SU-DHL-6 (cell line): ENCODE data around the gene PDP2.

Experiments
- H2AFZ ChIP-seq: fragments of 200-600 bp; sonication (generic); 2 replicates; pipeline ENCODE4 v1.6.1; 2014; ENCODE audit warnings: low read depth, mild to moderate bottlenecking, moderate library complexity, mixed read lengths, antibody characterized with exemption, low read length; ENCODE audit not compliant: severe bottlenecking
- H3F3A ChIP-seq: fragments of 200-600 bp; shearing (Covaris generic); 2 replicates; pipeline ENCODE4 v1.6.0; 2016; ENCODE audit warnings: antibody characterized with exemption, mild to moderate bottlenecking; ENCODE audit not compliant: insufficient read depth
- H3K27ac ChIP-seq: fragments of 200-600 bp; sonication (generic); 2 replicates; pipeline ENCODE4 v1.5.1; 2016; ENCODE audit warnings: low read depth, mild to moderate bottlenecking, low read length, moderate library complexity, mixed read lengths
- H3K27me3 ChIP-seq: fragments of 200-600 bp; sonication (generic), shearing (Covaris generic); 2 replicates; pipeline ENCODE4 v1.6.0; 2014; ENCODE audit warnings: mild to moderate bottlenecking, low read length
- H3K36me3 ChIP-seq: fragments of 200-600 bp; sonication (generic); 2 replicates; pipeline ENCODE4 v1.6.1; 2014; ENCODE audit warnings: mild to moderate bottlenecking, low read length, mixed read lengths
- H3K4me2 ChIP-seq: fragments of 300-600, 200-600 bp; shearing (Covaris generic), sonication (generic); 2 replicates; pipeline ENCODE4 v1.6.0; 2014; ENCODE audit warnings: low read length, low read depth, mild to moderate bottlenecking; ENCODE audit not compliant: poor library complexity, severe bottlenecking
- H3K4me3 ChIP-seq: fragments of 200-600 bp; sonication (generic); 2 replicates; pipeline ENCODE4 v1.5.1; 2014; ENCODE audit warnings: antibody characterized with exemption, low read length, mild to moderate bottlenecking, mixed read lengths; ENCODE audit not compliant: insufficient read depth, poor library complexity, severe bottlenecking
- H3K79me2 ChIP-seq: fragments of 200-600 bp; sonication (generic); 2 replicates; pipeline ENCODE4 v1.6.1; 2014; ENCODE audit warnings: mild to moderate bottlenecking, low read length, moderate library complexity; ENCODE audit not compliant: insufficient read depth
- H3K9ac ChIP-seq: fragments of 200-600 bp; sonication (generic); 2 replicates; pipeline ENCODE4 v1.7.0; 2014; ENCODE audit warnings: mild to moderate bottlenecking, low read length
- H3K9me2 ChIP-seq: fragments of 200-600 bp; sonication (generic); replicated peaks from 2 replicates; pipeline ENCODE4 v1.6.1; 2014; ENCODE audit warnings: low read length; ENCODE audit not compliant: insufficient read depth
- H3K9me3 ChIP-seq: fragments of 200-600 bp; sonication (generic); 2 replicates; pipeline ENCODE4 v1.6.1; 2014; ENCODE audit warnings: low read length, mixed read lengths; ENCODE audit not compliant: insufficient read depth
- H4K20me1 ChIP-seq: fragments of 200-600 bp; sonication (generic); 2 replicates; pipeline ENCODE4 v1.6.1; 2014; ENCODE audit warnings: low read depth, mild to moderate bottlenecking, antibody characterized with exemption, low read length, moderate library complexity, mixed read lengths
- CTCF ChIP-seq: fragments of 200-600 bp; sonication (generic); IDR thresholded peaks from one replicate; pipeline ENCODE4 v1.5.1; 2017; ENCODE audit warnings: antibody characterized with exemption, mild to moderate bottlenecking, low read length, moderate library complexity; ENCODE audit not compliant: insufficient read depth, poor library complexity, severe bottlenecking
- EZH2phosphoT487 ChIP-seq: fragments of 200-600 bp; sonication (generic), shearing (Covaris generic); conservative IDR thresholded peaks from 2 replicates; pipeline ENCODE4 v1.6.1; 2018; ENCODE audit warnings: mild to moderate bottlenecking, antibody characterized with exemption, low read length, moderate library complexity, mixed read lengths

Gene PDP2

GRCh38 chr16:66872559-66872942, 7.8 kb upstream of the PDP2 start:
- Histone ChIP-seq H3F3A (peaks cover 6% of the 10 kb centered on the region; the same call in 1 of the 2 replicates), H4K20me1 (no peaks in the 10 kb centered on the region), H3K27ac (no peak overlapping the region), H3K9me3 (no peaks in the 10 kb centered on the region), H3K9ac (peak overlapping the region; percentile 16; the same call in 1 of the 2 replicates), H3K27me3 (no peaks in the 10 kb centered on the region), H3K79me2 (no peaks in the 10 kb centered on the region), H2AFZ (peak overlapping the region; percentile 78), H3K9me2 (no peaks in the 10 kb centered on the region), H3K36me3 (no peaks in the 10 kb centered on the region), H3K4me2 (peak overlapping the region; percentile 42), H3K4me3 (no peak overlapping the region)
- TF ChIP-seq EZH2phosphoT487, result no peak

GRCh38 chr16:66872943-66873684, 7.2 kb upstream of the PDP2 start:
- peak overlapping the region; percentile 78 for H2AFZ ChIP-seq
- H3K27me3 ChIP-seq, result no peaks in the 10 kb centered on the region
- TF ChIP-seq EZH2phosphoT487 (no peak), CTCF (peak; percentile 95)
- no peaks in the 10 kb centered on the region for H3K9me2 ChIP-seq
- H3K9me3 ChIP-seq, result no peaks in the 10 kb centered on the region
- no peaks in the 10 kb centered on the region for H4K20me1 ChIP-seq
- no peaks in the 10 kb centered on the region for H3K36me3 ChIP-seq
- peak overlapping the region; percentile 42 for H3K4me2 ChIP-seq
- peaks cover 6% of the 10 kb centered on the region; the same call in 1 of the 2 replicates for H3F3A ChIP-seq
- H3K4me3 ChIP-seq, result no peak overlapping the region
- H3K27ac ChIP-seq, result no peak overlapping the region
- peak overlapping the region; percentile 16; the same call in 1 of the 2 replicates for H3K9ac ChIP-seq
- H3K79me2 ChIP-seq, result no peaks in the 10 kb centered on the region

GRCh38 chr16:66873685-66874055, 6.6 kb upstream of the PDP2 start:
- Histone ChIP-seq H2AFZ (no peak overlapping the region), H3K9me2 (no peaks in the 10 kb centered on the region), H3K27me3 (no peaks in the 10 kb centered on the region), H3F3A (peaks cover 6% of the 10 kb centered on the region; the same call in 1 of the 2 replicates), H3K9me3 (no peaks in the 10 kb centered on the region), H3K79me2 (no peaks in the 10 kb centered on the region), H3K27ac (no peak overlapping the region), H3K36me3 (no peaks in the 10 kb centered on the region), H3K4me2 (no peak overlapping the region), H3K4me3 (no peak overlapping the region), H3K9ac (no peak overlapping the region), H4K20me1 (no peaks in the 10 kb centered on the region)
- TF ChIP-seq CTCF, result no peak
- TF ChIP-seq EZH2phosphoT487, result no peak

GRCh38 chr16:66874079-66874775, 6.1 kb upstream of the PDP2 start:
- Histone ChIP-seq H2AFZ (no peak overlapping the region), H3K4me3 (no peak overlapping the region), H3K9ac (no peak overlapping the region), H3K9me3 (no peaks in the 10 kb centered on the region), H3K36me3 (no peaks in the 10 kb centered on the region), H3K27ac (no peak overlapping the region), H3K27me3 (no peaks in the 10 kb centered on the region), H3K79me2 (no peaks in the 10 kb centered on the region), H3K9me2 (no peaks in the 10 kb centered on the region), H3F3A (peaks cover 6% of the 10 kb centered on the region; the same call in 1 of the 2 replicates), H4K20me1 (no peaks in the 10 kb centered on the region), H3K4me2 (no peak overlapping the region)
- TF ChIP-seq EZH2phosphoT487 (no peak), CTCF (no peak)
